HG03159 (cell line): Measurements from ENCODE around the gene RBBP9.
A peak's percentile ranks its signal among the peaks of the same experiment; 100 is the strongest.
"Not testable (repeated sequence)": the region's sequence is repeated elsewhere in the genome, so short reads cannot be mapped to it uniquely, and the experiment has no call there.

Experiments used
- ATAC-seq: cut with Tn5 transposase; IDR thresholded peaks from one replicate; pipeline ENCODE4 v1.9.1; 2021; ENCODE audit warnings: mild to moderate bottlenecking, moderate library complexity; ENCODE audit not compliant: unreplicated experiment

RBBP9 gene

DNA sequence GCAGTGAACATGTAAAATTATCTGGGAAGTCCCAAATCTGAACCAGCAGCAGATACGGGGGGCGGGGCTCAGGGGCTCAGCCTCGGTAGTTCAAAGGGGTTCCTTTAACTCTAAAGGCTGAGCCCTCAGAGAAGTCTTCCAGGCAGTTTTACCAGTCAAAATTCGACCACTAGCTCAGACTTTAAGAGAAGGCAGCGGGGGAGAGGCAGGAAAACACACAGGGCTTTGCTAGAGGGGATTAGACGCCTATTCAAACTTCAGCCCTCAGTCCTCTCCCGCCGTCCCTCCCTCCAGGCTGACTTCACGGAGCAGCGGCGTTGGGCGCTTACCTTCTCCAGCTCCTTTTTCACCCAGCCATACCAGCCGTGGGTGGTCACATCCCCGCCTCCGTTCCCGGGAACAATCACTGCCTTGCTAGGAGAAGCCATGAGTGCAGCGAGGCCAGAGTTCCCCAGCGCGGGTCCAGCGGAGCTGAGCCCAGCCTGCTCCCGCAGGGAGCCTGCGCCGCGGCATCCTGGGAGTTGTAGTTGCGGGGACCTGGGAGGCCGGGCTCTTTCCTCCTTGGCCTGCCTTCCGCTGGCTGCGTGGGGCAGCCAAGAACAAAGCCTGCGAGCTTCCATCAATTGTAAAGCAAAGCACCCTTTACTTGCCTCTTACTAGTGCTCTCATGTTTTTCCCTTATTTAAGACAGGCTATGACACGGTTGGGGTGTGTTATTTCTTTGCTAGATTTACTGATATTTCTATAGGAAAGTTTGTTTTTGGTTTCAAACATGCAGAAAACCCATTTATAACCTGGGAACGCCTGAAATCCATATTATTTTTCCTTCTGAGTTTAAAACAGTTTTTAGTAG lies at the start of gene RBBP9:
RBBP9 (minus strand) TSS at position 486 of the 853 bp plus-strand sequence; CDS start at position 428, 58 bp downstream.
- peak; percentile 97 for ATAC-seq

GRCh38 chr20:18545566-18545965 lies 48.5 kb upstream of the RBBP9 start:
- no peak for ATAC-seq

GRCh38 chr20:18543932-18544331 lies 46.9 kb upstream of the RBBP9 start:
- no peak for ATAC-seq

- no peak for ATAC-seq
Observed at GRCh38 chr20:18543216-18543615, 46.2 kb upstream of the RBBP9 start.

DNA sequence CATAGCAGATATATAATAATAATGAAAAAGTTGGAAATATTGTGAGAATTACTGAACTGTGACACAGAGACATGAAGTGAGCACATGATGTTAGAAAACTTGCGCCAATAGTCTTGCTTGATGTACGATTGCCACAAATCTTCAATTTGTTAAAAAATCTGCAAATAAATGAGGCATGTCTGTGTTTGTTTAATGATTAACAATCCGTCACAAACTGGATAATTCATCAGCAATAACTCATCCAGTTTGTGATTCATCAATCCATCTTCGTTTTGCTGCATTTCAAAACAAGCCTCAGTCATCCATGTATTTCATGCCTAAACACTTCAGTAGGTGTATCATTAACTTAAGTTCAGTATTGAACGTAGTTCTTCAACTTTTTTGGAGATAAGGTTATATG lies 44.7 kb upstream of the RBBP9 start:
- ATAC-seq: no peak

DNA sequence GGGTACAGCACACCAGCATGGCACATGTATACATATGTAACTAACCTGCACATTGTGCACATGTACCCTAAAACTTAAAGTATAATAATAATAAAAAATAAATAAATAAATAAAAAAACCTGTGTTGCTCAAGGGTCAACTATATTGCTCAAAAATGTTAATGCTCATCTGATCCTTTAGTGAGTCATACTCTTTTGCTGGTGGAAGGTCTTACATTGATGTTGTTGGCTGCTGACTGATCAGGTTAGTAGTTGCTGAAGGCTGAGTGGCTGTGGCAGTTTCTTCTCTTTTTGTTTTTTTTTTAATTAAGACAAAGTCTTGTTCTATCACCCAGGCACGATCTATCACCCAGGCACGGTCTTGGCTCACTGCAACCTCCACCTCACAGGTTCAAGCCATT lies 40.6 kb upstream of the RBBP9 start:
- no peak for ATAC-seq

DNA sequence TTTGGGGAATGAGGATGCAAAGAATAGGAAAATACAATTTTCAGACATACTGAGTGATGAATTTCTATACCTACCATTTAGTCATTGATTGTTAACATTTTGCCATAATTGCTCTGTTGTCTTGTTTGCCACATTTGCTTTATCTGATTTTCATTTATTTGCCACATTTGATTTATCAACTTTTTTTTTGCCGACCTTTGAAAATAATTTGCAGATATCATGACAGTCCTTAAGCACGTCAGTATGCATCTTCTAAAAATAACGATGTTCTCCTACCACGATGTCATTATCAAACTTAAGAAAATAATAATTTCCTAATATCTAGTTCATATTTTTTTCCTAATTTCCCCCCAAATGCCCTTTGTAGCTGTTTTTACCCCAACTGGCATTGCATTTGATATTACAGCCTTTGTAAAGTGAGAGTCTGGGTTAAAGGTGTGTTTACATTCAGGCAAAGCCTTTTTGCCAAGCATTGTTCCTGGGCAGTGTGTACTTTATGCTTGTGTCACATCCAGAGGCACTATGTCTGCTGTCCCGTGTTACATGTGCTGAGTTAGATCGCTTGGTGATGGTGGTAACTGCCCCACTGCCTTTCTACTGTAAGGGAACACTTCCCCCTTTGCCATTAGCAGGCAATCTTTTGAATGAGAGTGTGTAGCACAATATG lies 37.1 kb upstream of the RBBP9 start:
- ATAC-seq: no peak

DNA sequence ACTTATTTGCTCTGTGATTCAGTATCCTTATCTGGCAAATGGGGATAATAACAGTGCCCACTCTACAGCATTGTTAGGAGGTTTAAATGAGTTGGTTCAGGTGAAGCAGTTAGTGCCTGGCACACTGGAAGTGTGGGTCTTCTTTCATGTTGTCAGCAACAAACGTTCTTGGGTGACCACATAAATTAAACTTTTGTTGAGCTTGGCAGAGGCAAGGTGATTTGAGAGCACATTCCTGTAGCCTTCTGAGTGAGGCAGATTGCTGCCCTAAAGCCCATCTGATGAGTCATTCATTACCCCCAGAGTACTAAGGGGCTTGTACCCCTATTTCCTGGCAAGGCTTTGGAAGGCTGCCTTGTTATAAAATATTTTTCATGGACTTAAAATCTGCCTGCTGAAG lies 36.5 kb upstream of the RBBP9 start:
- ATAC-seq: no peak

- ATAC-seq: no peak
Observed at GRCh38 chr20:18532626-18533025, 35.6 kb upstream of the RBBP9 start.

DNA sequence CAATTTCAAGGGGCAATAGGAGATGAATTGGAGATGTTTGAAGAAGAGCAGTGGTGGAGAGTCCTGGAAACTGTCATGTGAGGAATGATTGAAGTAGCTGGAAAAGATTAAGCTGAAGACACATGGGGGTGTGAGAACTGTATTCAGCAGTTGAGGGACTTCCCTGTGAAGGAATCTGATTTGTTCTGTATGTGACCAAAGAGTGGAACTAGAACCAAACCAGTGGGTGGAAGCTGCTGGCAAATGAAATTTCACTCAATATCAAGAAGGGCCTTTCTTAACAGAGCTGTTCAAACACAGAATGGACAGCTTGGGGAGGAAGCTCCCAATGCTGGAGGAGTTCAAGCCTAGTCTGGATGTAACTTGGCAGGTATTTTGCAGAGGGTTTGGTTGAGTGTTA lies 32.0 kb upstream of the RBBP9 start:
- ATAC-seq: no peak

- ATAC-seq: no peak
Observed at GRCh38 chr20:18527836-18528235, 30.8 kb upstream of the RBBP9 start.

- ATAC-seq: no peak
Observed at GRCh38 chr20:18527339-18527738, 30.3 kb upstream of the RBBP9 start.

DNA sequence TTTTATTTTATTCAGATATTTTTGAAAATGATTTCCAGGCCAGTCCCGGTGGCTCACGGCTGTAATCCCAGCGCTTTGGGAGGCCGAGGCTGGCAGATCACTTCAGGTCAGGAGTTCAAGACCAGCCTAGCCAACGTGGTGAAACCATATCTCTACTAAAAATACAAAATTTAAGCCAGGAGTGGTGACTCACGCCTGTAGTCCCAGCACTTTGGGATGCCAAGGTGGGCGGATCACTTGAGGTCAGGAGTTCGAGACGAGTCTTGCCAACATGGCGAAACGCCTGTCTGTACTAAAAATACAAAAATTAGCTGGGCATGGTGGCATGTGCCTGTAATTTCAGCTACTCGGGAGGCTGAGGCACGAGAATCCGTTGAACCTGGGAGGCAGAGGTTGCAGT lies 29.7 kb upstream of the RBBP9 start:
- ATAC-seq: not testable (repeated sequence)

DNA sequence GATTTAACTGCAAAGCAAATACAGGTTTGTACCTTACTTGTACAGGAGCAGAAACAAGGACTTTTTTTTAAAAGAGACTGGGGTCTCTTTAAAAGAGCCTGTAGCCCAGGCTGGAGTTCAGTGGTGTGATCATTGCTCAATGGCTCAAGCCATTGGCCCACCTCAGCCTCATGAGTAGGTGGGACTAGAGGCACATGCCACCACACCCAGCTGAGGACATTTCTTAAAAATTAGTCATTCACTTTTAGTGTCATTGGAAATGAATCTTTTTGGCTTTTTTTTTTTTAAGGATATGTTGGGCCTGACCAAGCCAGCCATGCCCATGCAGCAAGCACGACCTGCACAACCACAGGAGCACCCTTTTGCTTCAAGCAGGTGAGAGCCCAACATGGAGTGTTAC lies 27.6 kb upstream of the RBBP9 start:
- no peak for ATAC-seq

GRCh38 chr20:18523066-18523465 lies 26.0 kb upstream of the RBBP9 start:
- ATAC-seq: no peak

DNA sequence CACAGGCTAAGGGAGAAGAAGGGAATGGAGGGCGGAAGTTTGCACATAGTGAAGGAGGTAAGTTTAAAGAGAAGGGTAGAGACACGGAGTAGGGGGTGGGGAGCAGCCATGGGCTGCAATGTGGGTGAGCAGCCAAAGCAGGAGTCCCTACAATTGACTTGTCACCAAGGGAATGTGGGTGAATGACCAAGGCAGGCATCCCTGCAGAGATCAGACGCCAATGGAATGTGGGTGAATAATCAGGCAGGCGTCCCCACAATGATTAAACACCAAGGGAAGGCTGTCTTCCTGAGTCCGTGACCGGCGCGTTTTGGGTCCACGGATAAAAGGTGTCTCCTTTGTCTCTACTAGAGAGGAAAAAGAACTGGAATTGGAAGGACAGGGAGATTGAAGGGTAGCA lies 25.0 kb upstream of the RBBP9 start:
- not testable (repeated sequence) for ATAC-seq

GRCh38 chr20:18515973-18516372 lies 18.9 kb upstream of the RBBP9 start:
- ATAC-seq: no peak

- no peak for ATAC-seq
Observed at GRCh38 chr20:18514127-18514526, 17.1 kb upstream of the RBBP9 start.

DNA sequence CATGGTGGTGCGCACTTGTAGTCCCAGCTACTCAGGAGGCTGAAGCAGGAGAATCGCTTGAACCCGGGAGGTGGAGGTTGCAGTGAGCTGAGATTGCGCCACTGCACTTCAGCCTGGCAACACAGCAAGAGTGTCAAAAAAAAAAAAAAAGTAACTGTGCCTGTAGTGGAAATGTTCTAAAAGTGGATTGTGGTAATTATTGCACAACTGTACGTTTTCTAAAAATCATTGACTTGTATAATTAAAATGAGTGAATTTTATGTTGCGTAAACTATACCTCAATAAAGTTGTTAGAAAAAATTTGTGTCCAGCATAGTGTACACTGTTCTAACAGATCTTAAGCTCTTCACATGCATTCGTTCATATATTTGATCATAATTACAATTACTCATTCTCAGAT lies 16.2 kb upstream of the RBBP9 start:
- ATAC-seq: no peak

- no peak for ATAC-seq
Observed at GRCh38 chr20:18511571-18511970, 14.5 kb upstream of the RBBP9 start.

DNA sequence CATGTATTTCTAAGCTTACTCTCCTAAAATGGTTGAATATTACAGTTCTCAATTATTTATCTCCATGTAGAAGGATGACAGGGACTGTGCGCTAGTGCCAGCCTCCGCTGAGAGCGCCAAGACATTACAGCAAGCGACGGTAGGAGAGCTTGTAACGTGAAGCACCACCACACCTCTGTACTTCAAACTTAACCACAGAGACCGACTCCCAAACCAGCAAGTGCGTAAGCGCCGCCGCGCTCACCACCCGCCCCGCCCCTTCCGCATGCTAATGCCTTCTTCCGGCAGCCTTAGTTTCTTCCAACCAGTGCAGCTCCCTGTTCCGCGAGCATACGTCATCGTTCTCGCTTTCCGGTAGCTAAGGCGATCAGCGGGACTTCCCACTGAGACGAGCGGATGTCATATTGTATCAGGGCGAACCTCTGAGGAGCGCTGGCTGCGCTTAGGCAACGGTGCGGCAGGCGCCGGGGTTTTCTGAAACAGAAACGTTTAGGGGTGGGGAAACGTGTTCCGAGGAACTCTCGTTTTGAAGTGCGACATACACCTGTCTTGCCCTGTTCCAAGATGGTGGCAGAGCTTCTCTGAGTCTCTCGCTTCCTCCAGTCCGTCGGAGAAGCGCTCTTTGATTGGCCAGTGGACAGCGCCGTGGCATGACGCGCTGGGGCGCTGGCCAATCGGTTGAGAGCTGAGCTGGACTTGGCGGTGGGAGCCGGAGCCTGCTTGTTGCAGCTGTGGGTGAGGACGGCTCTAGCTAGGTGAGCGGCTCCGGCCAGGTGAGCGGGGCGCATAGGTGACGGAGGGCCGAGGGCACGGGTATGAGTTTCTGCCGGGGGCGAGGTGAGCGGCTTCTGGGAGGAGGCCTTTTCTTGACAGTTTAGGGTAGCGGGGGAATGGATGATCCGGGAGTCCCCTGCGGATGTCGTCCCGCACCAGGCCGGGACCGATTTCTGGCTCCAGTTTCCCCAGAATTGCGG lies 10.5 kb upstream of the RBBP9 start, which contains the start of gene SEC23B:
SEC23B (plus strand) TSS at position 723 of the 974 bp plus-strand sequence. CDS start 2,896 bp downstream, outside the sequence.
- ATAC-seq: peak; percentile 96
